ENCODE measurements around the gene CASQ1. TPM values are rescaled to one million over a fixed set of nuclear protein-coding genes. Genes with fewer than 3 reads are reported as not detected.

The CASQ1 gene
- total RNA-seq, 1 donor, result 0.36 TPM

DNA sequence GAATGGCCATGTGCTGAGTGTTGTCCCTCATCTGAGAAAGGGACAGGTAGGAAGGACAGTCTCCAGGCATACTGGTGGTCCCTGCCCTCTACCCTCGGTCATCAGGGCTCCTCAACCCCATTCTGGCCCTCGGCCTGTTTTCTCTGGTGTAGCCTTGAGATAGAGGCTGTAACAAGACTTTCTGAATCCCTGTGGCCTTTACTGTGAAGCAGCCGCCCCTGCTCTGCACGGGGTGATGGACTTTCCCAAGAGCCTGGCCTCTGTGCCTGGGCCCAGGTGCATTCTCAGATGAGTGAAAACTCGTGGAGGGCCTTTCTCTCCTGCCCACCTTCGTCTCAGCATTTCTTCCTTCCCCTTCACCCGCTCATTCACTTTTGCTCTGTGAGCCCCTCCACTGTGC is 3.0 kb upstream of the CASQ1 start:
- Histone ChIP-seq H3K27ac (ENCODE audit: low read depth, low read length) (no peak overlapping the region), H3K36me3 (ENCODE audit: insufficient read depth, low read length) (no peaks in the 10 kb centered on the region), H3K27me3 (ENCODE audit: insufficient read depth, low read length) (no peaks in the 10 kb centered on the region), H3K79me2 (ENCODE audit: insufficient read depth, low read length) (no peaks in the 10 kb centered on the region), H3K4me2 (ENCODE audit: insufficient read depth, low read length) (no peak overlapping the region), H3K9me3 (ENCODE audit: low read depth, low read length) (no peaks in the 10 kb centered on the region), H4K20me1 (ENCODE audit: insufficient read depth, low read length) (no peaks in the 10 kb centered on the region), H2AFZ (ENCODE audit: low read length) (no peak overlapping the region), H3K4me1 (ENCODE audit: insufficient read depth, low read length) (peaks cover 6% of the 10 kb centered on the region), H3K4me3 (ENCODE audit: insufficient read depth, low read length) (no peak overlapping the region)
- no peak for TF ChIP-seq CTCF (IDR thresholded peaks at IDR 0.05; ENCODE audit: extremely low read depth, low read depth, low read length)
- no peak for DNase-seq (ENCODE audit: insufficient read length, low spot score, missing footprints)

- no peaks in the 10 kb centered on the region for H4K20me1 ChIP-seq (ENCODE audit: insufficient read depth, low read length)
- H3K4me2 ChIP-seq (ENCODE audit: insufficient read depth, low read length), result no peak overlapping the region
- no peak for DNase-seq (ENCODE audit: insufficient read length, low spot score, missing footprints)
- H3K4me1 ChIP-seq (ENCODE audit: insufficient read depth, low read length), result peaks cover 8% of the 10 kb centered on the region
- no peaks in the 10 kb centered on the region for H3K79me2 ChIP-seq (ENCODE audit: insufficient read depth, low read length)
- no peaks in the 10 kb centered on the region for H3K36me3 ChIP-seq (ENCODE audit: insufficient read depth, low read length)
- no peak overlapping the region for H3K27ac ChIP-seq (ENCODE audit: low read depth, low read length)
- H2AFZ ChIP-seq (ENCODE audit: low read length), result no peak overlapping the region
- no peak overlapping the region for H3K4me3 ChIP-seq (ENCODE audit: insufficient read depth, low read length)
- H3K9me3 ChIP-seq (ENCODE audit: low read depth, low read length), result no peaks in the 10 kb centered on the region
- no peak for TF ChIP-seq CTCF (IDR thresholded peaks at IDR 0.05; ENCODE audit: extremely low read depth, low read depth, low read length)
- no peaks in the 10 kb centered on the region for H3K27me3 ChIP-seq (ENCODE audit: insufficient read depth, low read length)
Observed at GRCh38 chr1:160188341-160188740, 2.0 kb upstream of the CASQ1 start.

DNA sequence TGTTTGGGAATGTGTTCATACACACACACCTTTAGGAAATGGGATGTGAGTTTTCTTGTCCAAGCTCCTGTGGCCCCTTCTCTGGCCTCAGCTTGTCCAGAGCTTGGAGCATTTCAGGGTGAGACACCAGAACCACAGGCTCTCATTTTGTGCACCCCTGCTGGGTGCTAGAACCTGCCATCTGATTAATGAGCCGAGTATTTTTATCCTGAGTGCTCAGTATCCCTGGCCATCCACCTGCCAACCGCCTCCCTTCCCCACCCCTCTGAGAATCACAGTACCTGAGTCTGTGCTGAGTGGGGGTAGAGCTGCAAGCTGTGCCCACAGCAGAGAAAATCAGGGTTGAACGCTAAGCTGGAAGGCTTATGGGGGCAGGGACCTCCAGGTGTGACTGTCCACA is 1.4 kb downstream of the CASQ1 start:
- no peak for DNase-seq (ENCODE audit: insufficient read length, low spot score, missing footprints)
- Histone ChIP-seq H3K27ac (ENCODE audit: low read depth, low read length) (no peak overlapping the region), H3K79me2 (ENCODE audit: insufficient read depth, low read length) (no peaks in the 10 kb centered on the region), H3K4me3 (ENCODE audit: insufficient read depth, low read length) (no peak overlapping the region), H3K27me3 (ENCODE audit: insufficient read depth, low read length) (no peaks in the 10 kb centered on the region), H3K4me2 (ENCODE audit: insufficient read depth, low read length) (no peak overlapping the region), H3K36me3 (ENCODE audit: insufficient read depth, low read length) (no peaks in the 10 kb centered on the region), H4K20me1 (ENCODE audit: insufficient read depth, low read length) (no peaks in the 10 kb centered on the region), H3K9me3 (ENCODE audit: low read depth, low read length) (no peaks in the 10 kb centered on the region), H2AFZ (ENCODE audit: low read length) (no peak overlapping the region), H3K4me1 (ENCODE audit: insufficient read depth, low read length) (peaks cover 10% of the 10 kb centered on the region)
- TF ChIP-seq CTCF (IDR thresholded peaks at IDR 0.05; ENCODE audit: extremely low read depth, low read depth, low read length), result no peak

GRCh38 chr1:160192234-160192633 is 1.9 kb downstream of the CASQ1 start:
- H3K9me3 ChIP-seq (ENCODE audit: low read depth, low read length), result no peaks in the 10 kb centered on the region
- H3K36me3 ChIP-seq (ENCODE audit: insufficient read depth, low read length), result no peaks in the 10 kb centered on the region
- H3K27ac ChIP-seq (ENCODE audit: low read depth, low read length), result no peak overlapping the region
- no peak overlapping the region for H2AFZ ChIP-seq (ENCODE audit: low read length)
- H3K79me2 ChIP-seq (ENCODE audit: insufficient read depth, low read length), result no peaks in the 10 kb centered on the region
- DNase-seq (ENCODE audit: insufficient read length, low spot score, missing footprints), result no peak
- H4K20me1 ChIP-seq (ENCODE audit: insufficient read depth, low read length), result no peaks in the 10 kb centered on the region
- no peak overlapping the region for H3K4me2 ChIP-seq (ENCODE audit: insufficient read depth, low read length)
- no peak for TF ChIP-seq CTCF (IDR thresholded peaks at IDR 0.05; ENCODE audit: extremely low read depth, low read depth, low read length)
- peaks cover 10% of the 10 kb centered on the region for H3K4me1 ChIP-seq (ENCODE audit: insufficient read depth, low read length)
- no peak overlapping the region for H3K4me3 ChIP-seq (ENCODE audit: insufficient read depth, low read length)
- H3K27me3 ChIP-seq (ENCODE audit: insufficient read depth, low read length), result no peaks in the 10 kb centered on the region
